ENCODE data around the gene VEPH1.

Gene VEPH1

DNA sequence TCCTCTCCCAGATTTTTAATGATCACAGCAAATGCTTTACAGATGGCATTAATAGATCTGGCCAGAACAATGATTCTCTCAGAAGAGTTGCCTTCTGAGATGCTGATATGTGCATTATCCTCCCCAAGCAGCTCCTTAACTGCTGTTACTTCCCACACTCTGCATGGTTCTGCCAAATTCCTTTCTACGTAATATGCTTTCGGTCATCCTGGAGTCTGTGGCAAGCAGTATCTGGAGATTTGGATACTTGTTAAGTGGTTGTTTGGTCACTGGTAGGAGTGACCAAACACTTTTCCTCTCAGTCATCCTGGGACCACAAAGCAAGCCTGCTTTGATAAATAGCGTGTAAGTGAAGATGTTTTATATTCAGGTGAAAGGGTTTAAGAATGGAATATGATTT, 272.1 kb downstream of the VEPH1 start:
- DNase-seq (ENCODE audit: low read depth, low spot score) = peak; percentile 61
- in situ Hi-C loops (cut with HindIII; ENCODE audit: low sequenced_read_pairs) = no loop called here
- TF ChIP-seq, protein P1, sequence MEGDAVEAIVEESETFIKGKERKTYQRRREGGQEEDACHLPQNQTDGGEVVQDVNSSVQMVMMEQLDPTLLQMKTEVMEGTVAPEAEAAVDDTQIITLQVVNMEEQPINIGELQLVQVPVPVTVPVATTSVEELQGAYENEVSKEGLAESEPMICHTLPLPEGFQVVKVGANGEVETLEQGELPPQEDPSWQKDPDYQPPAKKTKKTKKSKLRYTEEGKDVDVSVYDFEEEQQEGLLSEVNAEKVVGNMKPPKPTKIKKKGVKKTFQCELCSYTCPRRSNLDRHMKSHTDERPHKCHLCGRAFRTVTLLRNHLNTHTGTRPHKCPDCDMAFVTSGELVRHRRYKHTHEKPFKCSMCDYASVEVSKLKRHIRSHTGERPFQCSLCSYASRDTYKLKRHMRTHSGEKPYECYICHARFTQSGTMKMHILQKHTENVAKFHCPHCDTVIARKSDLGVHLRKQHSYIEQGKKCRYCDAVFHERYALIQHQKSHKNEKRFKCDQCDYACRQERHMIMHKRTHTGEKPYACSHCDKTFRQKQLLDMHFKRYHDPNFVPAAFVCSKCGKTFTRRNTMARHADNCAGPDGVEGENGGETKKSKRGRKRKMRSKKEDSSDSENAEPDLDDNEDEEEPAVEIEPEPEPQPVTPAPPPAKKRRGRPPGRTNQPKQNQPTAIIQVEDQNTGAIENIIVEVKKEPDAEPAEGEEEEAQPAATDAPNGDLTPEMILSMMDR (IDR thresholded peaks at IDR 0.05; ENCODE audit: low read depth, low read length) = no peak

GRCh38 chr3:157226173-157226847, 276.9 kb downstream of the VEPH1 start:
- H3K4me3 ChIP-seq (ENCODE audit: low read depth, low read length) = no peak overlapping the region
- TF ChIP-seq, protein P1 (IDR thresholded peaks at IDR 0.05; ENCODE audit: low read depth, low read length) = no peak
- in situ Hi-C loops (cut with HindIII; ENCODE audit: low sequenced_read_pairs) = no loop called here
- DNase-seq (ENCODE audit: low read depth, low spot score) = no peak

More for the DNA sequence above, 272.1 kb downstream of the VEPH1 start:
- no peak overlapping the region for H3K4me3 ChIP-seq (ENCODE audit: low read depth, low read length)

- no peak overlapping the region for H3K4me3 ChIP-seq (ENCODE audit: low read depth, low read length)
- in situ Hi-C loops (cut with HindIII; ENCODE audit: low sequenced_read_pairs) = no loop called here
- no peak for DNase-seq (ENCODE audit: low read depth, low spot score)
- TF ChIP-seq, protein P1 (IDR thresholded peaks at IDR 0.05; ENCODE audit: low read depth, low read length) = no peak
Observed at GRCh38 chr3:157225001-157225400, 278.2 kb downstream of the VEPH1 start.

- H3K4me3 ChIP-seq (ENCODE audit: low read depth, low read length) = no peak overlapping the region
- TF ChIP-seq, protein P1 (IDR thresholded peaks at IDR 0.05; ENCODE audit: low read depth, low read length) = no peak
- DNase-seq (ENCODE audit: low read depth, low spot score) = no peak
- in situ Hi-C loops (cut with HindIII; ENCODE audit: low sequenced_read_pairs) = no loop called here
Observed at GRCh38 chr3:157220883-157221282, 282.3 kb downstream of the VEPH1 start.

- TF ChIP-seq, protein P1 (IDR thresholded peaks at IDR 0.05; ENCODE audit: low read depth, low read length) = no peak
- in situ Hi-C loops (cut with HindIII; ENCODE audit: low sequenced_read_pairs) = no loop called here
- no peak for DNase-seq (ENCODE audit: low read depth, low spot score)
- H3K4me3 ChIP-seq (ENCODE audit: low read depth, low read length) = no peak overlapping the region
Observed at GRCh38 chr3:157220211-157220610, 283.0 kb downstream of the VEPH1 start.

DNA sequence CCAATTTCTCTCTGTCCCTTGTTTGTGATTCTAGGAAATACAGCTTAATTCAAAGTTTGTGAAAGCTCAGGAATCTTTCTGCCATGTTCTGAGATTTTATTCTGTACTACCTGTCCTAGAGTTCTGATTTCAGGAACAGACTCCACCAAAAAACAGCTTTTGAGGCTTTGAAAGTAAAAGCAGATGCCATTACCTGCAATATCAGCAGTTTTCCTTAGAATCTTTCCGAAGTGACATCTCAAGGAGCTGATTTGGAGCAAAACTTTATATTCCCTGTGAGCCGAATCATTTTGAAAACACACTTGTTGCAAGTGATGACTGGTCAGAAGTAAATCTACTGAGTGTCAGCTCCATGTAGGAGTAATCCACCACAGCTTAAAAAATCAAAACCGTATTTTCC, 284.0 kb downstream of the VEPH1 start:
- TF ChIP-seq, protein P1 (IDR thresholded peaks at IDR 0.05; ENCODE audit: low read depth, low read length) = no peak
- no peak overlapping the region for H3K4me3 ChIP-seq (ENCODE audit: low read depth, low read length)
- DNase-seq (ENCODE audit: low read depth, low spot score) = no peak
- in situ Hi-C loops (cut with HindIII; ENCODE audit: low sequenced_read_pairs) = no loop called here

All from astrocyte of the spinal cord (primary cell).